Activated naive CD4-positive, alpha-beta T cell treated with anti-CD3 and anti-CD28 coated beads for 36 hours (primary cell): ENCODE results near the gene CAMKV. TPM values are rescaled to one million over a fixed set of nuclear protein-coding genes. Genes with fewer than 3 reads are reported as not detected.
"Not testable (repeated sequence)": the region's sequence is repeated elsewhere in the genome, so short reads cannot be mapped to it uniquely, and the experiment has no call there.

Source experiments
- CTCF ChIA-PET: fragments of 350-600 bp; sonication (Branson Sonifier 250); formaldehyde crosslinking; loops from one replicate; lab custom pipeline; 2021; ENCODE audit warnings: antibody characterized with exemption; lab: Charles Lee
- DNase-seq: peaks from one replicate; pipeline ENCODE4 v3.0.0-alpha.2; 2020
- H3K27ac Mint-ChIP-seq: one replicate; pipeline ENCODE4 v1.8.0; 2021; ENCODE audit warnings: mild to moderate bottlenecking, mixed read lengths
- H3K27me3 Mint-ChIP-seq: one replicate; pipeline ENCODE4 v1.8.0; 2021; ENCODE audit warnings: low read depth, mixed read lengths
- H3K36me3 Mint-ChIP-seq: one replicate; pipeline ENCODE4 v1.8.0; 2021; ENCODE audit warnings: low read depth, mixed read lengths
- H3K4me1 Mint-ChIP-seq: one replicate; pipeline ENCODE4 v1.8.0; 2021; ENCODE audit warnings: low read depth, mixed read lengths
- H3K4me3 Mint-ChIP-seq: one replicate; pipeline ENCODE4 v1.8.0; 2021; ENCODE audit warnings: mild to moderate bottlenecking, moderate library complexity, mixed read lengths
- H3K9me3 Mint-ChIP-seq: one replicate; pipeline ENCODE4 v1.8.0; 2021; ENCODE audit warnings: mixed read lengths
- intact Hi-C: fragments of 100-400 bp; cut with micrococcal nuclease; formaldehyde crosslinking; loops from one replicate; pipeline ENCODE4 v1.15.1; 2023
- total RNA-seq, 2 experiments: library from RNA; stranded (reverse); gene quantifications; one replicate each; pipeline ENCODE4 v1.2.3, GENCODE V29; 2021

Gene CAMKV
- total RNA-seq: under 1 TPM; 0.69 to 0.86 TPM

DNA sequence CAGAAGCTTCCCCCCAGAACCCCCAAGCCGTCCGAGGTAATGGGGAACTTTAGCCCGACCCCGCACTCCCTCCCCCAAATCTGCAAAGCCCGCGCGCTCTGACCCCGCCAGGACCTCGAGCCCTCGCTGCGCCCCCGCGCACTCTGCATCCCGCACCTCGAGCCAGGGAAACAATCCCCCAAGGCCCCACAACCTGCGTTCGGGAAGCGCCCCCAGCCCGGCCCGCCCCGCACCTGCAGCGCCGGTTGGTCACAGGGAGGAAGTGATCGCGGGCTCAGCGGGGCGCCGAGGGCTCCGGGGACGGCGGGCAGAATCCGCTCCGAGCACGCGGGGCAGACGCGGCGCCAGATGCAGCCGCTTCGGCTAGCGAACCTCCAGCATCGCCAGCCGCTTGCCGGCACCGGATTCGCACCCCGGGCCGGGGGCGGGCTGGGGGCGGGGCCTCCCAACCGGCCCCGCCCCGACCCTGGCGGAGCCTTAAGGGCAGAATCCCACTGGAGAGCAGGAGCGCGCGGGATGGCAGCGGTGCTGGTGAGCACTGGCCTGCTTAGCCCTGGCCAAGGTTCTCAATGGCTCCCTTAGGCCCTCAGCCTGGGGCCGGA is at the start of gene CAMKV:
Gene CAMKV (minus strand): TSS at position 382 of the 602 bp plus-strand sequence. CDS start 7,518 bp downstream, outside the sequence.
- no peak within 1 kb of the TSS for H3K27ac Mint-ChIP-seq
- DNase-seq: peak; percentile 30
- intact Hi-C loops: no loop called here
- H3K36me3 Mint-ChIP-seq: no peaks in the 10 kb centered on the region
- CTCF ChIA-PET: interaction anchor here (0.5 kb wide), 1 partner anchor 63 kb away, joined by 4 read pairs; no protein-coding TSS in a partner anchor
- no peaks in the 10 kb centered on the region for H3K9me3 Mint-ChIP-seq
- H3K27me3 Mint-ChIP-seq: peaks cover 25% of the 10 kb centered on the region
- H3K4me1 Mint-ChIP-seq: no peaks in the 10 kb centered on the region
- H3K4me3 Mint-ChIP-seq: peak within 1 kb of the TSS; percentile 49

- CTCF ChIA-PET, DNase-seq, intact Hi-C loops, H3K9me3 Mint-ChIP-seq, H3K36me3 Mint-ChIP-seq, H3K4me1 Mint-ChIP-seq, H3K27ac Mint-ChIP-seq, H3K4me3 Mint-ChIP-seq, H3K27me3 Mint-ChIP-seq: not testable (repeated sequence)
Measured at GRCh38 chr3:49917806-49918590, 48.3 kb upstream of the CAMKV start.

DNA sequence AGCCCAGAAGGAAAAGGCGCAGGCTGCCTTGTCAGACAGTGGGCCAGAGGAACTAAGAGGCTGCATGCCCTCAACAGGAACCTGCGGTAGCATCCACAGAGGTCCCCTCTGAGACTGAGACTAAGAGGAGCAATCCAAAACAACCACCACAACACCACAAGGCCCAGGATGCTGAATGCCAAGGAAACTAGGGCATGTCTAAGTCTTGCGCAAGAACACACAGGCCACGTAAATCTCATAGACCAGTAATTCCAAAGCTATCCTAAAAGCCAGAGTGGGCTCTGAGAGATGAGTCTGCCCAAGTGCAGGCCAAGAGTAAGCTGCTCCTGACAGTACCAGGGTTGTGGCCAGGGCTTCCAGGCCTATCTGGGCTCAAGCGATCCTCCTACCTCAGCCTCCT is 47.0 kb upstream of the CAMKV start:
- no peaks in the 10 kb centered on the region for H3K9me3 Mint-ChIP-seq
- CTCF ChIA-PET: interaction anchor here (1.7 kb wide), 1 partner anchor 12 kb away, joined by 6 read pairs; no protein-coding TSS in a partner anchor
- H3K4me1 Mint-ChIP-seq: peaks cover 2% of the 10 kb centered on the region
- peaks cover 1% of the 10 kb centered on the region for H3K36me3 Mint-ChIP-seq
- intact Hi-C loops: no loop called here
- no peak for DNase-seq
- no peak overlapping the region for H3K27ac Mint-ChIP-seq
- no peaks in the 10 kb centered on the region for H3K27me3 Mint-ChIP-seq
- H3K4me3 Mint-ChIP-seq: no peak overlapping the region

DNA sequence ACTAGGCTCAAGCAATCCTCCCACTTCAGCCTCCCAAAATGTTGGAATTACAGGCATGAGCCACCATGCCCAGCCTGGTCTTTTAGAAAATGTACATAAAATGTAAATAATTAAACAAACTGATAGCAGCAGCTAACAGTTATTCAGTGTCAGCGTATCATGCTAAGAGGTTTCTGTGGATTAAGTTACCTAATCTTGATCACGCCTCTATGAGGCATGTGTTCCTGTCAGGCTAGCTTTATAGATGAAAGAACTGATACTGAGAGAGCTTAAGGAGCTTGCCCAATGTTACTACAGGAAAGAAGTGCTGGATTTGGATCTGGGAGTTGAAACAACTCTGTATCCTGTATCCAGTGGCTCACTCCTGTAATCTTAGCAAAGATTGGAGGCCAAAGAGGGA is 45.2 kb upstream of the CAMKV start:
- no peaks in the 10 kb centered on the region for H3K27me3 Mint-ChIP-seq
- H3K4me3 Mint-ChIP-seq: no peak overlapping the region
- no peak for DNase-seq
- CTCF ChIA-PET: interaction anchor here (1.7 to 2.3 kb wide), 2 partner anchors 10 to 76 kb away, joined by 6 to 8 read pairs; no protein-coding TSS in a partner anchor
- intact Hi-C loops: no loop called here
- no peaks in the 10 kb centered on the region for H3K9me3 Mint-ChIP-seq
- H3K36me3 Mint-ChIP-seq: peaks cover 9% of the 10 kb centered on the region
- no peak overlapping the region for H3K27ac Mint-ChIP-seq
- H3K4me1 Mint-ChIP-seq: peaks cover 2% of the 10 kb centered on the region

GRCh38 chr3:49912881-49913281 is 43.2 kb upstream of the CAMKV start:
- Mint-ChIP-seq H3K36me3 (peaks cover 11% of the 10 kb centered on the region), H3K4me3 (no peak overlapping the region), H3K27ac (no peak overlapping the region), H3K4me1 (no peaks in the 10 kb centered on the region), H3K9me3 (no peaks in the 10 kb centered on the region), H3K27me3 (no peaks in the 10 kb centered on the region)
- no peak for DNase-seq
- intact Hi-C loops: no loop called here
- CTCF ChIA-PET: interaction anchor here (1.3 kb wide), 1 partner anchor 17 kb away, joined by 3 read pairs; the partner anchor contains the start of gene MON1A

GRCh38 chr3:49911611-49912010 is 41.9 kb upstream of the CAMKV start:
- Mint-ChIP-seq H3K36me3 (peaks cover 11% of the 10 kb centered on the region), H3K4me1 (peaks cover 3% of the 10 kb centered on the region), H3K4me3 (no peak overlapping the region), H3K27me3 (no peaks in the 10 kb centered on the region), H3K9me3 (no peaks in the 10 kb centered on the region), H3K27ac (no peak overlapping the region)
- DNase-seq: no peak
- CTCF ChIA-PET: no interaction called here
- intact Hi-C loops: no loop called here

DNA sequence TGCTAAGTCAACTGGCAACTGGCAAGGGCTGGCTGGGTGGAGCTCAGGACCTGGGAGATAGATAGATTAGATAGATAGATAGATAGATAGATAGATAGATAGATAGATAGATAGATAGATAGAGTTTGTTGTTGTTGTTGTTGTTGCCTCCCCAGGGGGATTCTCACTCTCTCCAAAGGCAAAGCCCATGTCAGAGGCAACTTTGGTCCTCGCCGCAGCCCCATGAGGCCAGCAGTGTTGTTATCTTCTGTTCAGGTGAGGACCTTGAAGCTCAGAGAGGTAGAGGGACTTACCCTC is 41.4 kb upstream of the CAMKV start:
- CTCF ChIA-PET: no interaction called here
- H3K27me3 Mint-ChIP-seq: no peaks in the 10 kb centered on the region
- no peak overlapping the region for H3K4me3 Mint-ChIP-seq
- H3K36me3 Mint-ChIP-seq: peaks cover 11% of the 10 kb centered on the region
- DNase-seq: no peak
- no peak overlapping the region for H3K27ac Mint-ChIP-seq
- H3K4me1 Mint-ChIP-seq: peaks cover 9% of the 10 kb centered on the region
- no peaks in the 10 kb centered on the region for H3K9me3 Mint-ChIP-seq
- intact Hi-C loops: no loop called here

GRCh38 chr3:49910409-49911123 is 40.9 kb upstream of the CAMKV start:
- DNase-seq: no peak
- H3K4me1 Mint-ChIP-seq: peaks cover 14% of the 10 kb centered on the region
- no peak overlapping the region for H3K27ac Mint-ChIP-seq
- no peaks in the 10 kb centered on the region for H3K9me3 Mint-ChIP-seq
- CTCF ChIA-PET: no interaction called here
- no peak overlapping the region for H3K4me3 Mint-ChIP-seq
- H3K36me3 Mint-ChIP-seq: peaks cover 11% of the 10 kb centered on the region
- intact Hi-C loops: no loop called here
- H3K27me3 Mint-ChIP-seq: no peaks in the 10 kb centered on the region

DNA sequence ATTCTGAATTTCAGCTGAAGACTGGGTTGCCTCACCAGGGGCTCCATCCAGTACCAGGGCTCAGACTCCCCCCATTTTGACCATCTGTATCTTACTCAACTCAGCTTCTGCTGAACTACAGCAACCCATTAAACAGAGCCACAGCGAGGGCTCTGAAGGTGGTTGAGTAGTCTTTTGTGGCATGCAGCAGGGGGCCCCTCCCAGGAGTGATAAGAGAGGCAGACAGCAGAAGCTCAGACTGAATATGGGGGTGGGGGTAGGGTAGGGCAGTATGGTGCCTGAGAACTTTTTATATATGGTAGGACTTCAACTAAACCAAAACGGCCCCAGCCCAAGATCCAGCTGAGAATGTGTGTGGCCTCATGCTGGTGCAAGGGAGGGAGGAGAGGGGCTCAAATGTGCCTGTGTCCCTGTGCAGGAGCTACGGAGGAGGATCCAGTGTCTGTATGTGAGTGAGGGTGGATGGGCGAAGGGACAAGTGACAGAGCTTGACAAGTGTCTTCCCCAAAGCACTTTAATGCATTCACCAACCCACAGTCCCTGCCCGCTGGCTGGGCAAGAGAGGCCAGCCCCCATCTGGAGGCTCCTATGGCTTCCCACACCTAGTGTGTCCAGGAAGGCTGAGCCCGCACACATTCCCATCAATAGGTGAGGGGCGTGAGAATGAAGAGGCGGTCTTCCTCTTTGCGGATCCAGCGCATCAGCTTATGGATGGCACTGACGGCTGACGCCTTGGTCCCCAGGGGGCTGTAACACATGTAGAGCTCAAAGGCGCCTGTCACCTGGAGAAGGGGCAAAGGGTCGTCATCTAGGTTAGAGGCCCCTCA is 38.9 kb upstream of the CAMKV start:
- intact Hi-C loops: loop anchor here (5.0 kb wide), 1 partner anchor 206 kb away; no protein-coding TSS in a partner anchor
- Mint-ChIP-seq H3K9me3 (no peaks in the 10 kb centered on the region), H3K4me3 (no peak overlapping the region), H3K27me3 (no peaks in the 10 kb centered on the region), H3K36me3 (peaks cover 11% of the 10 kb centered on the region), H3K27ac (no peak overlapping the region), H3K4me1 (peaks cover 24% of the 10 kb centered on the region)
- CTCF ChIA-PET: interaction anchor here (1.0 to 1.4 kb wide), 3 partner anchors 8 to 106 kb away, joined by 3 to 4 read pairs (median 3); partner anchors contain the start of gene INKA1
- no peak for DNase-seq

DNA sequence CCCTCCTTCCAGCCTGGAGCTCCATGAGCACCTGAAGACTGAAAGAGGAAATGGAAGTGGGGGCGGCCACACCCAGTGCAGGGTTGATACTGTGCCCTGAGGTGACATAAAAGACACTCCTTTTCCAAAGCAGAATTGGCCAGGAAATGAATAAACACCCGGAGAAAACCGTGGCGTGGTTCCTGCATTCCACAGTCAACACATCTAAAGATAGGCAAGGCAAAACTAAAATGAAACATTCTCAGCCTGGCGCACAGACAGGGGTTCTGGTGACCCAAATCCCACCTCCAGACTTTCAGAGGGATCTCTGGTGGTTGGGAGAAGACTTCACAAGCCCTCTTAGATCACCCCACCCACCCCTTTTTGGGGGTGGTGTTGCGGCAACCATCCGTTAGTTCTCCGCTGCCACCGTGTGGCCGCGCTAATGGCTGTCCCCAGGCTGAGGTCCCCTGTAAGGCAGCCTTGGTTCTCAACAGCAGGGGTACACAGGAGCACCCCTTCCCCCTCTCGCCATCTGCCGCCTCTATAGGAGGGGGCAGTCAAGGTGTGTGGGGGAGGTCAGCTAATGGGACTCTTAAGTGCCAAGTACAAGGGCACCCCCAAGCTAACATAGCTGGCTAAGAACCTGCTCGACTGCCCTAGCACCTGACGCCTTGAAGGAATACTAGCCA is 36.5 kb upstream of the CAMKV start:
- CTCF ChIA-PET: interaction anchor here (0.6 to 2.7 kb wide), 12 partner anchors 22 to 451 kb away, joined by 3 to 17 read pairs (median 4); partner anchors contain the start of genes INKA1, TRAIP and UBA7
- Mint-ChIP-seq H3K27me3 (no peaks in the 10 kb centered on the region), H3K36me3 (peaks cover 10% of the 10 kb centered on the region), H3K9me3 (no peaks in the 10 kb centered on the region), H3K4me3 (no peak overlapping the region), H3K4me1 (peaks cover 27% of the 10 kb centered on the region), H3K27ac (peak overlapping the region; percentile 65)
- intact Hi-C loops: loop anchor here (1.0 to 5.0 kb wide), 3 partner anchors 67 to 204 kb away; no protein-coding TSS in a partner anchor
- peak; percentile 54 for DNase-seq

- Mint-ChIP-seq H3K4me1 (peaks cover 27% of the 10 kb centered on the region), H3K4me3 (peak overlapping the region; percentile 78)
- not testable (repeated sequence) for H3K9me3 Mint-ChIP-seq, H3K27ac Mint-ChIP-seq, H3K36me3 Mint-ChIP-seq, DNase-seq, H3K27me3 Mint-ChIP-seq
- CTCF ChIA-PET: interaction anchor here (1.7 kb wide), 1 partner anchor 11 kb away, joined by 6 read pairs; no protein-coding TSS in a partner anchor
- intact Hi-C loops: loop anchor here (1.0 to 2.0 kb wide), 2 partner anchors 47 to 186 kb away; partner anchors contain the start of gene AMIGO3
Measured at GRCh38 chr3:49904448-49904847, 34.7 kb upstream of the CAMKV start.
